ENCODE data around the gene MRAP.
A peak's percentile ranks its signal among the peaks of the same experiment; 100 is the strongest.

MRAP gene

DNA sequence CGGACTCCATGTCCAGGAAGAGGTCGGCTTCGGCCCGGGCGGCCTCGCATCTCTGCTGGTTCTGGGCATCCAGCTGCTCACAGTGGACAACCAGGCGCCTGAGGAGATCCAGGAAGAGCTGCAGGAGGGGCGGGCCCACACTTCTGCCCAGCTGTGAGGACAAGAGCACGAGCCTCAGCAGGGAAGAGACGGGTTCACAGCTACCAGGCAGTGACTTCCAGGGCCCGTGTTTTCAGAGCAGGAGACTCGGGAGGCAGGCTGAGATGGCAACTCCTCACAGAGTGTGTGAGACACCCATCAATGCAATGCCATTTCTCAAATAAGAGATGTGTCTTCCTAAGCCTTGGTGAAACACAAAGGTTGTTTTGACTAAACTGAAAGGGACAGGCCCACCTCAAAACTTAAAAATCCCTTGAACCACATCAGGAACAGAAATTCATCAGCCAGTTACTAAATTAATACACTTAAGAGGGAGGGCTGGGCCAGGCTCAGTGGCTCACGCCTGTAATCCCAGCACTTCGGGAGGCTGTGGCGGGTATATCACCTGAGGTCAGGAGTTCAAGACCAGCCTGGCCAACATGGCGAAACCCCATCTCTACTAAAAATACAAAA lies 50.8 kb downstream of the MRAP start:
- TF ChIP-seq, protein P1, sequence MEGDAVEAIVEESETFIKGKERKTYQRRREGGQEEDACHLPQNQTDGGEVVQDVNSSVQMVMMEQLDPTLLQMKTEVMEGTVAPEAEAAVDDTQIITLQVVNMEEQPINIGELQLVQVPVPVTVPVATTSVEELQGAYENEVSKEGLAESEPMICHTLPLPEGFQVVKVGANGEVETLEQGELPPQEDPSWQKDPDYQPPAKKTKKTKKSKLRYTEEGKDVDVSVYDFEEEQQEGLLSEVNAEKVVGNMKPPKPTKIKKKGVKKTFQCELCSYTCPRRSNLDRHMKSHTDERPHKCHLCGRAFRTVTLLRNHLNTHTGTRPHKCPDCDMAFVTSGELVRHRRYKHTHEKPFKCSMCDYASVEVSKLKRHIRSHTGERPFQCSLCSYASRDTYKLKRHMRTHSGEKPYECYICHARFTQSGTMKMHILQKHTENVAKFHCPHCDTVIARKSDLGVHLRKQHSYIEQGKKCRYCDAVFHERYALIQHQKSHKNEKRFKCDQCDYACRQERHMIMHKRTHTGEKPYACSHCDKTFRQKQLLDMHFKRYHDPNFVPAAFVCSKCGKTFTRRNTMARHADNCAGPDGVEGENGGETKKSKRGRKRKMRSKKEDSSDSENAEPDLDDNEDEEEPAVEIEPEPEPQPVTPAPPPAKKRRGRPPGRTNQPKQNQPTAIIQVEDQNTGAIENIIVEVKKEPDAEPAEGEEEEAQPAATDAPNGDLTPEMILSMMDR (conservative IDR thresholded peaks at IDR 0.05), result no peak

DNA sequence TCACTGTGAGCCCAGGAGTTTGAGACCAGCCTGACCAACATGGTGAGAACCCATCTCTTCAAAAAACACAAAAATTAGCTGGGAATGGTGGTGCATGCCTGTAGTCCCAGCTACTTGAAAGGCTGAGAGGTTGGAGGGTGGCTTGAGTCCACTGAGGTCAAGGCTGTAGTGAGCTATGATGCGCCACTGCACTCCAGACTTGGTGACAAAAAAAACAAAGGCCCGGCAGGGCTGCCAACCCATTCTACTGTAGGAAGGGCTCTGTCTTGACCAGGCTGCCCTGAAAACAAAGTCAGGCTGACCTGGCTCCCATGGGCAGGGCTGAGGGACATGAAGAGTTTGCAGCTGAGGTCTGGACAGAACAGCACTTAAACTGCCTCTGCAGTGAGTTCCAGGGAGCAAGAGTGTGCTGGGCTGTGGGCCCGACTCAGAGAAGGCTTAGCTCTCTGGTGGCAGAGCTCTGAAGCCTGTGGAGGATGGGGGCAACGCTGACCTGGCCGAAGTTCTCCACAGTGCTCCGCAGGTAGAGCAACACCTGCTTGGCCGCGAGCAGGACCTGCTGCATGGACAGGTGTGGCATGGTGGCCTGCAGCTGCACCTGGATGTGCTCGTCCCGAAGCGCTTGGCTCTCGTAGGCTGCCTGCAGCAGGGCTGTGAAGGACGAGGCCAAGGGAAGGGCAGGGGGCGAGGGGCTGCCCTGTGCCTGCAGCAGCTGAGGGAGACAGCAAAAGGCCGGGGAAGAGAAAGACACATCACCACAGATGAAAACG lies 51.7 kb downstream of the MRAP start:
- H3K27ac ChIP-seq, result peak overlapping the region; percentile 98
- TF ChIP-seq, protein P1 (conservative IDR thresholded peaks at IDR 0.05), result no peak

More for the DNA sequence above, 50.8 kb downstream of the MRAP start:
- peak overlapping the region; percentile 98 for H3K27ac ChIP-seq

DNA sequence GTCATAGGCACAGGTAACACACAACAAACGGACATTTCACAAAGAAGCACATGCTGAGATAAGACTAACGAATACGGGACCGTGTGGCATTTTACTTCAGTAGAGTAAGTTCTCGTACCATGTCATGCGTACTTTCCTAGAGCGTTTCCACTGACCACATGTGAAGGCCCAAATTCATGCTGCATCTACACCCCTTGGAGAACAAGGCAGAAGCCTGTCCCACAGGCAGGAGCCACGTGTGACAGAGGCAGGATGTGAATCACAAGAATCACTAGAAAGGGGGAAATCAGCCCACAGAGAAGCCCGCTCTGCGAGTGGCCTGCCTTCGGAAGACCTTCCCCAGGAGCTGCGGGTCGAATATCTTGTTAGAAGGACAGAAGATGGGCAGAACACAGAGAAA lies 52.3 kb downstream of the MRAP start:
- peak overlapping the region; percentile 98 for H3K27ac ChIP-seq
- TF ChIP-seq, protein P1 (conservative IDR thresholded peaks at IDR 0.05), result no peak

DNA sequence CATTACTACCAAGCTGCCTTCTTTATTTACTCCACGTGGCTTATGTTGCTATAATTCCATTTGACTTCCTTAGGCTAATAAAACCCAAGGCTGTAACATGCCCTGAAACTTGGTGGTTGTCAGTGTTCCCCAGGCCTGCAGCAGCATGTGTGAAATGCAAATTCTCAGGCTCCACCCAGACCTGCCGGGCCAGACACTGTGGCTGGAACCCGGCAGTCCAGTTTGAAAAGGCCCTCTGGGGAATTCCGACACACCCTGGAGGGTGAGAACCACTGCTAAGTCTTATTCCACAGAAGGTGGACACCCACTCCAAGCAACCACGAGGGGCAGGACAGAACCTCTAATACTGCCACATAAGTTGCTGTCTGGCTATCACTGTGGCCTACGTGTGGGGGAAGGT lies 52.8 kb downstream of the MRAP start:
- H3K27ac ChIP-seq, result peak overlapping the region; percentile 98

DNA sequence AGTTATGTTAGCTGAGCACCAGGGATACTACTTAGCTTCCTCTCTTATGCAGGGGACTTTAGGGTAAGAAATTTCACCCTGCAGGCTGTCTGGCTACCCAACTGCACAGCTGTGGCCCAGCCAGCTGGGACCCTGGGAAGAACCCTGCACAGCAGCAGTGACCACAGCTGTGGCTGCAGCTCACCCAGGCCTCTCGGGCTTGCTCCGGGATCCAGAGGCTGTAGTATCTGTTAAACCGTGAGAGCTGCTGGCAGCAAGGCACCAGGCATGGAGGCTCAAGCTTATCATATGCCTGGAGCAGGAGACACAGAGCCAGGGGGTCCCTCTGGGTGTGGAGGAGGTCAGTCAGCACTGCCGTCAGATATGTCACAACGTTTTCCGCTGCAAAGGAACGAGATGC lies 53.9 kb downstream of the MRAP start:
- peak overlapping the region; percentile 98 for H3K27ac ChIP-seq
- TF ChIP-seq, protein P1 (conservative IDR thresholded peaks at IDR 0.05), result no peak

More for the DNA sequence above, 52.8 kb downstream of the MRAP start:
- TF ChIP-seq, protein P1 (conservative IDR thresholded peaks at IDR 0.05), result no peak

DNA sequence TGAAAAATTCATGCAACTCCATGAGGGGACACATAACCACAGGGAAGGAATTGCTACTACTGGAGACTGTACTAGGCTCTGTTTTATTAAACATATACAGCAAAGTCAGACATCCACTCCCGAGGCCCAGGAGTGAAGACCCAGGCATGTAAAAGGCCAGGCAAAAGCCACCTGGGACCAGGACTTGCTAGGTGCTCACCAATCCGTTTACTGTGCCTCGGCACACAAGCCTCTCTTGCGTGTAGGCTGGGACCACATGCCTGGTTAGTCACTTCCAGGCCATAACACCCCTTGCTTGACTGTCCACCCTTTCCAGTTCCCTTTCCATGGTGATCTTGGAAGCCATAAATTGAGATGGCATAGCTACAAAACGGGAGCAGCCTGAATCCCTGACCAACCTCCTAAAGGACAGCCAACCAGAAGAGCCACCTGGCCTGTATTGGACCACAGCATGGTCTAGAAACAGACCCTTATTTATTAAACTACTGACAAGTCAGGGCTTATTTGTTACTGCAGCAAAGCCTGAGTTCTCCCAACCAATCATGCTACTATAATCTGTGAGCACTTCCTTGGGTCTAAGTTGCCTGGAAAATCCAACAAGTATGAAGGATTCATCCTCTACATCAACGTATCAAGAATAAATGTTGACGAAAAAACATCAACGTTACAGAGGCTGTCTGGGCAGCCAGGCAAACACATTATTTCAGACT lies 54.5 kb downstream of the MRAP start:
- H3K27ac ChIP-seq, result peak overlapping the region; percentile 98
- TF ChIP-seq, protein P1 (conservative IDR thresholded peaks at IDR 0.05), result no peak

DNA sequence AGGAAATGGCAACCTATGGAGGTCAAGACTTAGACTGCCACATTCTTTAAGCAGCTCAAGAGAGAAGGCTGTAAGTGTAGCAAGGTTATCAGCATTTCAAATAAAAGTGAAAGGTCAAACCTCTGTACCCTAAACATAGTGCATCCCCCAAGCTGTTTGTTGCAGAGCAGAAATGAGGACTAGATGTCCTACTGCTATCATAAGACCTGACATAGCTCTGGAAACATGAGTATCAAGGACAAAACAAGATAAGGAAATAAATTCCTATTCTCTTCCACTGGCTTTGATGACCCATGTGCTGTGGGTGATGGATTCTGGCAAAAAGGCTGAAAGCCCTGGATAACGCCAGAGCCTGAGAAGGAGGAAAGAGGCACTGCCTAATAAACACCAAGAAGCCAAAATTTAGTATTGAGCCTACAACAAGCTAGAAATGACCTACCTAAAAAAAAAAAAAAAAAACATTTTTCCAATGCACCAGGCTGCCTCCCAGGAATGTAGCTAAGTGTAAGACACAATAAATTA lies 58.3 kb downstream of the MRAP start:
- TF ChIP-seq, protein P1 (conservative IDR thresholded peaks at IDR 0.05), result no peak
- no peak overlapping the region for H3K27ac ChIP-seq
